ENCODE results near the gene MCF2L. TPM values are rescaled to one million over a fixed set of nuclear protein-coding genes. Genes with fewer than 3 reads are reported as not detected.

MCF2L gene
- total and polyA plus RNA-seq, 2 experiments from 2014 or later, result 4.8 to 25.6 TPM

GRCh38 chr13:113105921-113106452, 137.0 kb downstream of the MCF2L start:
- Mint-ChIP-seq H3K36me3 (ENCODE audit: low read depth) (peaks cover 4% of the 10 kb centered on the region; the same call in 2 of the 3 replicates), H3K27ac (no peak overlapping the region), H3K9me3 (peaks cover 7% of the 10 kb centered on the region; the same call in 2 of the 3 replicates), H3K4me1 (peaks cover 9% of the 10 kb centered on the region; the same call in 2 of the 3 replicates), H3K4me3 (no peak overlapping the region), H3K27me3 (ENCODE audit: insufficient read depth, low read depth, poor library complexity) (peaks cover 25% of the 10 kb centered on the region)
- ATAC-seq (no peak), DNase-seq (ENCODE audit: low spot score) (no peak)
- no peaks in the 10 kb centered on the region for H3F3A ChIP-seq (replicated peaks; ENCODE audit: low read depth)
- H2AFZ ChIP-seq, result 0 out of 2 replicates have a peak overlapping the region, but pooled peaks have one; percentile 32
- no peaks in the 10 kb centered on the region for H3K9me2 ChIP-seq (ENCODE audit: insufficient read depth)
- H3K36me3 ChIP-seq (ENCODE audit: insufficient read depth), result no peaks in the 10 kb centered on the region
- TF ChIP-seq CTCF (conservative IDR thresholded peaks at IDR 0.05; ENCODE audit: low read depth in 2 of 2) (no peak), STAT1 (IDR thresholded peaks at IDR 0.05; ENCODE audit: unreplicated experiment) (no peak), POLR2AphosphoS5 (IDR thresholded peaks at IDR 0.05; ENCODE audit: low read depth) (no peak), REST (IDR thresholded peaks at IDR 0.05; ENCODE audit: unreplicated experiment) (no peak), JUNB (IDR thresholded peaks at IDR 0.05; ENCODE audit: unreplicated experiment) (no peak), ZNF114 (CRISPR knock-in tag; IDR thresholded peaks at IDR 0.05) (no peak), ETS1 (IDR thresholded peaks at IDR 0.05) (no peak), EZH2phosphoT487 (IDR thresholded peaks at IDR 0.05; ENCODE audit: unreplicated experiment) (no peak), ZNF462 (CRISPR knock-in tag; IDR thresholded peaks at IDR 0.05) (no peak), NANOG (IDR thresholded peaks at IDR 0.05; ENCODE audit: borderline replicate concordance) (no peak), ZNF331 (CRISPR knock-in tag; IDR thresholded peaks at IDR 0.05; ENCODE audit: low read depth) (no peak), EZH2 (IDR thresholded peaks at IDR 0.05; ENCODE audit: low read depth, unreplicated experiment) (no peak)
- H3K79me2 ChIP-seq (replicated peaks; ENCODE audit: insufficient read depth), result no peaks in the 10 kb centered on the region
- H3K27me3 ChIP-seq (ENCODE audit: insufficient read depth), result peaks cover 21% of the 10 kb centered on the region
- peaks cover 4% of the 10 kb centered on the region; the same call in 1 of the 2 replicates for H3K4me1 ChIP-seq (ENCODE audit: insufficient read depth)
- no peak overlapping the region for H3K4me3 ChIP-seq
- no peak overlapping the region for H3K4me2 ChIP-seq
- no peaks in the 10 kb centered on the region for H4K20me1 ChIP-seq (replicated peaks; ENCODE audit: insufficient read depth)
- H3K27ac ChIP-seq (ENCODE audit: low read depth), result no peak overlapping the region
